Tibial artery (tissue), 4 donors: ENCODE results near the gene ASB15.

Experiments
- DNase-seq, 2 donors: peaks; one replicate each; pipeline ENCODE4 v3.0.0-alpha.2; 2019
- H3K27ac ChIP-seq, 2 donors: fragments of 200-600 bp; sonication (generic) in 1 of 2; 1 replicate in 1 of 2; 2 replicates in 1 of 2; pipeline ENCODE4 v1.5.1; 2018 to 2019; ENCODE audit warnings: mild to moderate bottlenecking in 1 of 2
- H3K27me3 ChIP-seq, 2 donors: fragments of 200-600 bp; sonication (generic) in 1 of 2; one replicate each; pipeline versions ENCODE4 v1.5.1 to v1.6.0; 2016 to 2019
- H3K36me3 ChIP-seq, 3 donors: fragments of 200-600 bp; sonication (generic) in 2 of 3; one replicate each; pipeline ENCODE4 v1.5.1; 2016 to 2019; ENCODE audit warnings: mild to moderate bottlenecking in 2 of 3
- H3K4me1 ChIP-seq, 4 donors: fragments of 200-600 bp; sonication (generic) in 2 of 4; 1 replicate in 3 of 4; 2 replicates in 1 of 4; pipeline ENCODE4 v1.5.1; 2016 to 2019
- H3K4me3 ChIP-seq, 2 donors: fragments of 200-600 bp; sonication (generic) in 1 of 2; 1 replicate in 1 of 2; 2 replicates in 1 of 2; pipeline ENCODE4 v1.5.1; 2018 to 2019; ENCODE audit warnings: mild to moderate bottlenecking in 2 of 2
- H3K9me3 ChIP-seq, 3 donors: fragments of 200-600 bp; sonication (generic) in 1 of 3; one replicate each; pipeline ENCODE4 v1.5.1; 2016 to 2019
- intact Hi-C: fragments of 100-400 bp; cut with DNase I; formaldehyde crosslinking; loops from one replicate; pipeline ENCODE4 v1.15.0; 2023; ENCODE audit warnings: low total_unique reads
- TF ChIP-seq, protein P1 (sequence below), 2 experiments: fragments of 200-600 bp in 1 of 2; fragments of 450-650 bp in 1 of 2; IDR thresholded peaks; one replicate each; pipeline ENCODE4 v1.5.1; 2017 to 2019; ENCODE audit warnings: antibody characterized with exemption in 2 of 2, mild to moderate bottlenecking in 1 of 2, moderate library complexity in 1 of 2

Gene ASB15

GRCh38 chr7:123680580-123680979, 79.0 kb downstream of the ASB15 start:
- DNase-seq: no peak
- Histone ChIP-seq H3K27ac (no peak overlapping the region), H3K27me3 (no peaks in the 10 kb centered on the region), H3K4me3 (no peak overlapping the region), H3K4me1 (no peaks in the 10 kb centered on the region), H3K36me3 (peaks cover 5 to 18% (median 16%) of the 10 kb centered on the region in 3 donors), H3K9me3 (no peaks in the 10 kb centered on the region)
- intact Hi-C loops: loop anchor here (5.0 kb wide), 1 partner anchor 187 kb away; no protein-coding TSS in a partner anchor
- TF ChIP-seq, protein P1, sequence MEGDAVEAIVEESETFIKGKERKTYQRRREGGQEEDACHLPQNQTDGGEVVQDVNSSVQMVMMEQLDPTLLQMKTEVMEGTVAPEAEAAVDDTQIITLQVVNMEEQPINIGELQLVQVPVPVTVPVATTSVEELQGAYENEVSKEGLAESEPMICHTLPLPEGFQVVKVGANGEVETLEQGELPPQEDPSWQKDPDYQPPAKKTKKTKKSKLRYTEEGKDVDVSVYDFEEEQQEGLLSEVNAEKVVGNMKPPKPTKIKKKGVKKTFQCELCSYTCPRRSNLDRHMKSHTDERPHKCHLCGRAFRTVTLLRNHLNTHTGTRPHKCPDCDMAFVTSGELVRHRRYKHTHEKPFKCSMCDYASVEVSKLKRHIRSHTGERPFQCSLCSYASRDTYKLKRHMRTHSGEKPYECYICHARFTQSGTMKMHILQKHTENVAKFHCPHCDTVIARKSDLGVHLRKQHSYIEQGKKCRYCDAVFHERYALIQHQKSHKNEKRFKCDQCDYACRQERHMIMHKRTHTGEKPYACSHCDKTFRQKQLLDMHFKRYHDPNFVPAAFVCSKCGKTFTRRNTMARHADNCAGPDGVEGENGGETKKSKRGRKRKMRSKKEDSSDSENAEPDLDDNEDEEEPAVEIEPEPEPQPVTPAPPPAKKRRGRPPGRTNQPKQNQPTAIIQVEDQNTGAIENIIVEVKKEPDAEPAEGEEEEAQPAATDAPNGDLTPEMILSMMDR (IDR thresholded peaks at IDR 0.05): no peak

- TF ChIP-seq, protein P1 (IDR thresholded peaks at IDR 0.05): no peak
- Histone ChIP-seq H3K27ac (no peak overlapping the region), H3K4me1 (no peaks in the 10 kb centered on the region), H3K27me3 (no peaks in the 10 kb centered on the region), H3K36me3 (peaks cover 5 to 18% (median 16%) of the 10 kb centered on the region in 3 donors), H3K4me3 (no peak overlapping the region), H3K9me3 (no peaks in the 10 kb centered on the region)
- intact Hi-C loops: loop anchor here (5.0 kb wide), 1 partner anchor 186 kb away; no protein-coding TSS in a partner anchor
- DNase-seq: no peak
Observed at GRCh38 chr7:123681561-123681960, 79.9 kb downstream of the ASB15 start.

- intact Hi-C loops: loop anchor here (5.0 kb wide), 1 partner anchor 185 kb away; no protein-coding TSS in a partner anchor
- Histone ChIP-seq H3K27me3 (no peaks in the 10 kb centered on the region), H3K27ac (no peak overlapping the region), H3K4me3 (no peak overlapping the region), H3K9me3 (no peaks in the 10 kb centered on the region), H3K36me3 (peaks cover 5 to 25% (median 16%) of the 10 kb centered on the region in 3 donors), H3K4me1 (no peaks in the 10 kb centered on the region)
- no peak for DNase-seq
- TF ChIP-seq, protein P1 (IDR thresholded peaks at IDR 0.05): peak; percentile 50 to 54
Observed at GRCh38 chr7:123682690-123683089, 81.1 kb downstream of the ASB15 start.

- H3K27me3 ChIP-seq: no peaks in the 10 kb centered on the region
- TF ChIP-seq, protein P1 (IDR thresholded peaks at IDR 0.05): no peak
- H3K27ac ChIP-seq: no peak overlapping the region
- no peak overlapping the region for H3K4me3 ChIP-seq
- no peak for DNase-seq
- H3K4me1 ChIP-seq: no peaks in the 10 kb centered on the region
- peaks cover 10 to 29% (median 25%) of the 10 kb centered on the region in 3 donors for H3K36me3 ChIP-seq
- intact Hi-C loops: no loop called here
- H3K9me3 ChIP-seq: no peaks in the 10 kb centered on the region
Observed at GRCh38 chr7:123687161-123687560, 85.5 kb downstream of the ASB15 start.

- H3K27ac ChIP-seq: no peak overlapping the region
- H3K4me3 ChIP-seq: no peak overlapping the region
- H3K9me3 ChIP-seq: no peaks in the 10 kb centered on the region
- no peak for DNase-seq
- TF ChIP-seq, protein P1 (IDR thresholded peaks at IDR 0.05): no peak
- H3K27me3 ChIP-seq: no peaks in the 10 kb centered on the region
- intact Hi-C loops: no loop called here
- peaks cover 15 to 34% (median 30%) of the 10 kb centered on the region in 3 donors for H3K36me3 ChIP-seq
- no peaks in the 10 kb centered on the region for H3K4me1 ChIP-seq
Observed at GRCh38 chr7:123687727-123688126, 86.1 kb downstream of the ASB15 start.
